Measurements from ENCODE around the gene FICD.
"Not testable (repeated sequence)": the region's sequence is repeated elsewhere in the genome, so short reads cannot be mapped to it uniquely, and the experiment has no call there.

The FICD gene

GRCh38 chr12:108482717-108483212 is 32.3 kb upstream of the FICD start:
- Histone ChIP-seq H3K27me3 (ENCODE audit: control insufficient read depth in 1 of 2, insufficient read depth in 2 of 2, low read length in 2 of 2) (peaks cover 0 to 3% of the 10 kb centered on the region in 2 donors), H3K9me3 (ENCODE audit: control insufficient read depth in 1 of 2, low read length in 2 of 2) (peaks cover 0 to 3% of the 10 kb centered on the region in 2 donors), H3K4me1 (ENCODE audit: control insufficient read depth in 1 of 2, insufficient read depth in 2 of 2, low read length in 2 of 2) (no peaks in the 10 kb centered on the region), H3K4me3 (ENCODE audit: low read depth in 1 of 2, low read length in 2 of 2) (no peak overlapping the region), H3K36me3 (ENCODE audit: control insufficient read depth in 1 of 2, insufficient read depth in 2 of 2, low read length in 2 of 2) (no peaks in the 10 kb centered on the region), H3K27ac (ENCODE audit: low read depth, low read length) (no peak overlapping the region), H3K9ac (ENCODE audit: low read depth in 1 of 2, low read length in 2 of 2) (no peak overlapping the region)

DNA sequence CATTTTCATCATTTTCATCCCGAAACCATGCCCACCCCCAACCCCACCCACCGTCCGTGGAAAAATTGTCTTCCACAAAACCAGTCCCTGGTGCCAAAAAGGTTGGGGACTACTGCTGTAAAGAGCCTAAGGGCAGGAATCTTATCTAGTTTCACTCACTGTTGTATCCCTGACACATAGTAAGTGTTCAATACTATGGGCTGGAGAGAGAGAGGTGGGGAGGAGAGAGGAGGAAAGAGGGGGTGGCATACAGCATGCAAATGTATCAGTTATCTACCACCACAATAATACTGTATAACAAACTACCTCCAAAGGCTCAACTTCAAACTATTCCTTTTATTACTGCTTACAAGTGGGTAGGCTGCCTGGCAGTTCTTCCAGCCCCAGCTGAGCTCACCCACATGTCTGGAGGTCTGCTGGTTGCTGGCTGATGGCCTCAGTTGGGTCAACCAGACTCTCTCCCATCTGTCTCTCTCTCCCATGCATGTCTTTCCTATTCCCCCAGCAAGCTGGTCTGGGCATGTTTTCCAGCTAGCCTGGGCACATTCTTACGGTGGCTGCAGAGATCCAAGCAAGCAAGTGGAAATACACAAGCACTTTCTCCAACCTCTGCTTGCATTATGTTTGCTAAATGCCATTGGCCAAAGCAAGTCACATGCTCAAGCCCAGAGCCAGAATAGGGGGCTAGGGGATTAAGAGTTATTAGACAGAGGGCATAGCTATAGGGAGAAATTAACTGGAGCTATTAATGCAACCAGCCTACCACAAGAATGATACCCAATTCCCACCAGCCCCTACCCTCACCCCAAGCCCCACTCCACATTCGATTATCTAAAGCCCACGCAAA is 31.6 kb upstream of the FICD start:
- Histone ChIP-seq H3K27ac (ENCODE audit: low read depth, low read length) (no peak overlapping the region), H3K4me3 (ENCODE audit: low read depth in 1 of 2, low read length in 2 of 2) (no peak overlapping the region), H3K4me1 (ENCODE audit: control insufficient read depth in 1 of 2, insufficient read depth in 2 of 2, low read length in 2 of 2) (no peaks in the 10 kb centered on the region), H3K27me3 (ENCODE audit: control insufficient read depth in 1 of 2, insufficient read depth in 2 of 2, low read length in 2 of 2) (peaks cover 0 to 3% of the 10 kb centered on the region in 2 donors), H3K9me3 (ENCODE audit: control insufficient read depth in 1 of 2, low read length in 2 of 2) (peaks cover 0 to 3% of the 10 kb centered on the region in 2 donors), H3K9ac (ENCODE audit: low read depth in 1 of 2, low read length in 2 of 2) (no peak overlapping the region), H3K36me3 (ENCODE audit: control insufficient read depth in 1 of 2, insufficient read depth in 2 of 2, low read length in 2 of 2) (no peaks in the 10 kb centered on the region)

DNA sequence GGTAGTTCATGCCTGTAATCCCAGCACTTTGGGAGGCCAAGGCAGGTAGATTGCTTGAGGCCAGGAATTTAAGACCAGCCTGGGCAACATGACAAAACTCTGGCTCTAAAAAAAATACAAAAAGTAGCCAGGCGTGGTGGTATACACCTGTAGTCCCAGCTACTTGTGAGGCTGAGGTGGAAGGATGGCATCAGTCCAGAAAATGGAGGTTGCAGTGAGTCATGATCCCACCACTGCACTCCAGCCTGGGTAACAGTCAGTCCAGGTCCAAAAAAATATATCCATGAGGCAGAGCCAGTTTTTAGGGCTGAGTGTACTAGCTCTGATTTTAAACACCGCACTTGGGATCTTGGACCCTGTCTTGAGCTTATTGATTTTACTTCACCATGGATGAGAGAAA is 30.6 kb upstream of the FICD start:
- Histone ChIP-seq H3K27ac (ENCODE audit: low read depth, low read length) (no peak overlapping the region), H3K4me1 (ENCODE audit: control insufficient read depth in 1 of 2, insufficient read depth in 2 of 2, low read length in 2 of 2) (no peaks in the 10 kb centered on the region), H3K36me3 (ENCODE audit: control insufficient read depth in 1 of 2, insufficient read depth in 2 of 2, low read length in 2 of 2) (no peaks in the 10 kb centered on the region), H3K9me3 (ENCODE audit: control insufficient read depth in 1 of 2, low read length in 2 of 2) (peaks cover 0 to 3% of the 10 kb centered on the region in 2 donors), H3K4me3 (ENCODE audit: low read depth in 1 of 2, low read length in 2 of 2) (no peak overlapping the region), H3K9ac (ENCODE audit: low read depth in 1 of 2, low read length in 2 of 2) (no peak overlapping the region), H3K27me3 (ENCODE audit: control insufficient read depth in 1 of 2, insufficient read depth in 2 of 2, low read length in 2 of 2) (peaks cover 0 to 2% of the 10 kb centered on the region in 2 donors)

GRCh38 chr12:108484845-108485244 is 30.2 kb upstream of the FICD start:
- H3K4me3 ChIP-seq (ENCODE audit: low read depth in 1 of 2, low read length in 2 of 2): no peak overlapping the region
- no peak overlapping the region for H3K9ac ChIP-seq (ENCODE audit: low read depth in 1 of 2, low read length in 2 of 2)
- no peaks in the 10 kb centered on the region for H3K4me1 ChIP-seq (ENCODE audit: control insufficient read depth in 1 of 2, insufficient read depth in 2 of 2, low read length in 2 of 2)
- H3K27ac ChIP-seq (ENCODE audit: low read depth, low read length): no peak overlapping the region
- peaks cover 0 to 3% of the 10 kb centered on the region in 2 donors for H3K9me3 ChIP-seq (ENCODE audit: control insufficient read depth in 1 of 2, low read length in 2 of 2)
- H3K36me3 ChIP-seq (ENCODE audit: control insufficient read depth in 1 of 2, insufficient read depth in 2 of 2, low read length in 2 of 2): no peaks in the 10 kb centered on the region
- H3K27me3 ChIP-seq (ENCODE audit: control insufficient read depth in 1 of 2, insufficient read depth in 2 of 2, low read length in 2 of 2): no peaks in the 10 kb centered on the region

- not testable (repeated sequence) for H3K27ac ChIP-seq (ENCODE audit: low read depth, low read length); H3K9me3 ChIP-seq (ENCODE audit: control insufficient read depth in 1 of 2, low read length in 2 of 2); H3K4me3 ChIP-seq (ENCODE audit: low read depth in 1 of 2, low read length in 2 of 2); H3K4me1 ChIP-seq (ENCODE audit: control insufficient read depth in 1 of 2, insufficient read depth in 2 of 2, low read length in 2 of 2); H3K9ac ChIP-seq (ENCODE audit: low read depth in 1 of 2, low read length in 2 of 2); H3K27me3 ChIP-seq (ENCODE audit: control insufficient read depth in 1 of 2, insufficient read depth in 2 of 2, low read length in 2 of 2); H3K36me3 ChIP-seq (ENCODE audit: control insufficient read depth in 1 of 2, insufficient read depth in 2 of 2, low read length in 2 of 2)
These were observed 29.7 kb upstream of the FICD start for GRCh38 chr12:108485371-108485770.

DNA sequence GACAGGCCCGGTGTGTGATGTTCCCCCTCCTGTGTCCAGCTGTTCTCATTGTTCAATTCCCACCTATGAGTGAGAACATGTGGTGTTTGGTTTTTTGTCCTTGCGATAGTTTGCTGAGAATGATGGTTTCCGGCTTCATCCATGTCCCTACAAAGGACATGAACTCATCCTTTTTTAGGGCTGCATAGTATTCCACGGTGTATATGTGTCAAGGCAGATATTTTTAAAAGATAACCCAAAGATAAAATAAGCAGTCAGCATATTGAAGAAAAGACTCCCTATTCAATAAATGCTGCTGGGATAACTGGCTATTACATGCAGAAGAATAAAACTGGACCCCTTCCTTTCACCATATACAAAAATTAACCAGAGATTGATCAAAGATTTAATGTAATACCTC is 28.0 kb upstream of the FICD start:
- not testable (repeated sequence) for H3K4me1 ChIP-seq (ENCODE audit: control insufficient read depth in 1 of 2, insufficient read depth in 2 of 2, low read length in 2 of 2); H3K9me3 ChIP-seq (ENCODE audit: control insufficient read depth in 1 of 2, low read length in 2 of 2); H3K27me3 ChIP-seq (ENCODE audit: control insufficient read depth in 1 of 2, insufficient read depth in 2 of 2, low read length in 2 of 2); H3K9ac ChIP-seq (ENCODE audit: low read depth in 1 of 2, low read length in 2 of 2); H3K4me3 ChIP-seq (ENCODE audit: low read depth in 1 of 2, low read length in 2 of 2); H3K36me3 ChIP-seq (ENCODE audit: control insufficient read depth in 1 of 2, insufficient read depth in 2 of 2, low read length in 2 of 2); H3K27ac ChIP-seq (ENCODE audit: low read depth, low read length)

DNA sequence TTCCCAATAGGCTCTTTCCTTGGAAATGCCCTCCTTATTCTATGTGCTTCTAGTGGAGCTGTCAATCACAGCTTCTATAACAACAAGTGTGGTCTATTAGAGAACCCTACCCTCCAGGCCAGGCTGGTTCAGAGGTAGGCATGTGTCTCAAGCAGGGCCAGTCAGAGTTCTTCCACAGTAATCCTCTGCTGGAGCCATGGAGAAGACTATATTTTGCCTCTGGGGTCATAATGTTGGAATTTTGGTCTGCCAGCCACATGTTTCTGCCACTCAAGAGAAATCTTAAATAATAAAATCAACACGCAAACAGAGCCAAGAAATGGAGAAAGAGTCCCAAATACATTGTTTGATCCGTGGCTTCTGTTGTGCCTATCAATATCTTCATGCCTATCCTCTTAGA is 23.8 kb upstream of the FICD start:
- H3K4me1 ChIP-seq (ENCODE audit: control insufficient read depth in 1 of 2, insufficient read depth in 2 of 2, low read length in 2 of 2): no peaks in the 10 kb centered on the region
- no peak overlapping the region for H3K4me3 ChIP-seq (ENCODE audit: low read depth in 1 of 2, low read length in 2 of 2)
- peaks cover 0 to 6% of the 10 kb centered on the region in 2 donors for H3K27me3 ChIP-seq (ENCODE audit: control insufficient read depth in 1 of 2, insufficient read depth in 2 of 2, low read length in 2 of 2)
- H3K27ac ChIP-seq (ENCODE audit: low read depth, low read length): no peak overlapping the region
- H3K9me3 ChIP-seq (ENCODE audit: control insufficient read depth in 1 of 2, low read length in 2 of 2): peaks cover 0 to 3% of the 10 kb centered on the region in 2 donors
- no peak overlapping the region for H3K9ac ChIP-seq (ENCODE audit: low read depth in 1 of 2, low read length in 2 of 2)
- H3K36me3 ChIP-seq (ENCODE audit: control insufficient read depth in 1 of 2, insufficient read depth in 2 of 2, low read length in 2 of 2): no peaks in the 10 kb centered on the region

GRCh38 chr12:108495054-108495453 is 20.0 kb upstream of the FICD start:
- Histone ChIP-seq H3K27ac (ENCODE audit: low read depth, low read length) (no peak overlapping the region), H3K4me1 (ENCODE audit: control insufficient read depth in 1 of 2, insufficient read depth in 2 of 2, low read length in 2 of 2) (no peaks in the 10 kb centered on the region), H3K27me3 (ENCODE audit: control insufficient read depth in 1 of 2, insufficient read depth in 2 of 2, low read length in 2 of 2) (peaks cover 0 to 6% of the 10 kb centered on the region in 2 donors), H3K36me3 (ENCODE audit: control insufficient read depth in 1 of 2, insufficient read depth in 2 of 2, low read length in 2 of 2) (no peaks in the 10 kb centered on the region), H3K4me3 (ENCODE audit: low read depth in 1 of 2, low read length in 2 of 2) (no peak overlapping the region), H3K9ac (ENCODE audit: low read depth in 1 of 2, low read length in 2 of 2) (no peak overlapping the region), H3K9me3 (ENCODE audit: control insufficient read depth in 1 of 2, low read length in 2 of 2) (no peaks in the 10 kb centered on the region)

DNA sequence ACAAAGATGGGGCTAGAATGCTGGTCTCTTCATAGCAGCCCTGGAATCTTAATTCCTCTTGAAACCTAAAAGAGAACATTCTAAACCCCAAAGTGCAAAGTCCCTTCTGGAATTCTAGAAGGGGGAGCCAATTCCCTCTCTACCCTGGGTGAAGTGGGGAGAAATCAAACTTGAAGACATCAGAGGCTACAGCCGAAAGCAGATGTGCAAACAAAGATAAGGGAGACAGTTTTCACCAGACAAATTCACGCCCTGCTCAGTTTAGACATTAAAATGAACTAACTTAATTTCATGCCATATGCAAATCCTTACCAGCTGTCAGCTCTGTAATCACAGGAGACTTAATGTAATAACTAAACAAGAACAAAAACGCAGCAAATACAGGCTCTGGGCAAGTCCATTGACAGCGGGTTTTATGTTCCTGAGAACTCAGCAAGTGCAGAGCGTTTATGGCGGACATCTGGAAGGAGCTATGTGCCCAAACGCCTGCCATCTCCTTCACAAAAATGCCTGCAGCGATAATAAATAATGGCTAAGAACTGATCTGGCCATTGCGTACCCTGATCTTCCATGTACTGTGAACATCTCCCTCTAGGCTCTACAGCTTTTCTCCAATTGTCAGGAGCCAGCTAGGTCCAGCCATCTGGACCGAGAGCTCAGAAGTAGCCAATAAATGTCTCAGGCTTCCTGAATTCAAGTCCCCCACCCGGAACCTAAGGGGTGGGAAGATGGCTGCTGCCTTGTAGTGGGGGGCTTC is 19.1 kb upstream of the FICD start:
- Histone ChIP-seq H3K27me3 (ENCODE audit: control insufficient read depth in 1 of 2, insufficient read depth in 2 of 2, low read length in 2 of 2) (peaks cover 0 to 6% of the 10 kb centered on the region in 2 donors), H3K27ac (ENCODE audit: low read depth, low read length) (no peak overlapping the region), H3K9ac (ENCODE audit: low read depth in 1 of 2, low read length in 2 of 2) (no peak overlapping the region), H3K9me3 (ENCODE audit: control insufficient read depth in 1 of 2, low read length in 2 of 2) (no peaks in the 10 kb centered on the region), H3K4me1 (ENCODE audit: control insufficient read depth in 1 of 2, insufficient read depth in 2 of 2, low read length in 2 of 2) (no peaks in the 10 kb centered on the region), H3K4me3 (ENCODE audit: low read depth in 1 of 2, low read length in 2 of 2) (no peak overlapping the region), H3K36me3 (ENCODE audit: control insufficient read depth in 1 of 2, insufficient read depth in 2 of 2, low read length in 2 of 2) (no peaks in the 10 kb centered on the region)

DNA sequence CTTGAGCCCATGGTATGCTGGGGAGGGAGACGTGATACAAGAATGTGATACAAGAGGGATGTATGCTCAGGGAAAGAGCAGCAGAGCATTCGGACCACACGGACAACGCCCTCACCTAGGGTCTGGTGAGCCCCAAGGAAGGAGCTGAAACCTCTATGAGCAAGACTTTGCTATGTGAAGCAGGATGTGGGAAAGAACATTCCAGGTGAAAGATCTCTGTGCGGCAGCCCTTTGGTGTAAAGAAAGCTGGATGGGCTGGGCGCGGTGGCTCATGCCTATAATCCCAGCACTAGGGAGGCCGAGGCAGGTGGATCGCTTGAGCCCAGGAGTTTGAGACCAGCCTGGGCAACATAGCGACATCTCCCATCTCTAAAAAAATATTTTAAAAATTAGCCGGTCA is 16.9 kb upstream of the FICD start:
- no peaks in the 10 kb centered on the region for H3K4me1 ChIP-seq (ENCODE audit: control insufficient read depth in 1 of 2, insufficient read depth in 2 of 2, low read length in 2 of 2)
- peaks cover 9% of the 10 kb centered on the region in 2 donors for H3K9me3 ChIP-seq (ENCODE audit: control insufficient read depth in 1 of 2, low read length in 2 of 2)
- H3K27me3 ChIP-seq (ENCODE audit: control insufficient read depth in 1 of 2, insufficient read depth in 2 of 2, low read length in 2 of 2): peaks cover 0 to 6% of the 10 kb centered on the region in 2 donors

More for the DNA sequence above, 16.9 kb upstream of the FICD start:
- Histone ChIP-seq H3K27ac (ENCODE audit: low read depth, low read length) (no peak overlapping the region), H3K4me3 (ENCODE audit: low read depth in 1 of 2, low read length in 2 of 2) (no peak overlapping the region), H3K36me3 (ENCODE audit: control insufficient read depth in 1 of 2, insufficient read depth in 2 of 2, low read length in 2 of 2) (no peaks in the 10 kb centered on the region), H3K9ac (ENCODE audit: low read depth in 1 of 2, low read length in 2 of 2) (no peak overlapping the region)
